Activated CD8-positive, alpha-beta T cell treated with anti-CD3 and anti-CD28 coated beads for 36 hours (primary cell): ENCODE data around the gene CEP170. TPM values are rescaled to one million over a fixed set of nuclear protein-coding genes. Genes with fewer than 3 reads are reported as not detected.
"Not testable (repeated sequence)": the region's sequence is repeated elsewhere in the genome, so short reads cannot be mapped to it uniquely, and the experiment has no call there.

Experiments
- ATAC-seq: fragments of 200-7000 bp; cut with Tn5 transposase; one replicate; pipeline ENCODE4 v1.10.0; 2021; ENCODE audit warnings: mild to moderate bottlenecking, moderate library complexity
- CTCF ChIA-PET: fragments of 350-600 bp; sonication (Branson Sonifier 250); formaldehyde crosslinking; loops from one replicate; lab custom pipeline; 2021; ENCODE audit warnings: antibody characterized with exemption; lab: Charles Lee
- POLR2A ChIA-PET: fragments of 350-600 bp; sonication (Branson Sonifier 250); formaldehyde crosslinking; loops from one replicate; lab custom pipeline; 2021; ENCODE audit warnings: antibody characterized with exemption; lab: Charles Lee
- DNase-seq: peaks from one replicate; pipeline ENCODE4 v3.0.0-alpha.2; 2020
- H3K27ac Mint-ChIP-seq: one replicate; pipeline ENCODE4 v1.8.0; 2021; ENCODE audit warnings: mild to moderate bottlenecking, mixed read lengths
- H3K27me3 Mint-ChIP-seq: one replicate; pipeline ENCODE4 v1.8.0; 2021; ENCODE audit warnings: mixed read lengths
- H3K36me3 Mint-ChIP-seq: one replicate; pipeline ENCODE4 v1.8.0; 2021; ENCODE audit warnings: low read depth, mixed read lengths
- H3K4me1 Mint-ChIP-seq: one replicate; pipeline ENCODE4 v1.8.0; 2021; ENCODE audit warnings: low read depth, mixed read lengths
- H3K4me3 Mint-ChIP-seq: one replicate; pipeline ENCODE4 v1.8.0; 2021; ENCODE audit warnings: mild to moderate bottlenecking, moderate library complexity, mixed read lengths
- H3K9me3 Mint-ChIP-seq: one replicate; pipeline ENCODE4 v1.8.0; 2021; ENCODE audit warnings: mixed read lengths
- CTCF ChIP-seq: fragments of 200-600 bp; IDR thresholded peaks from one replicate; pipeline ENCODE4 v1.8.0; 2022; ENCODE audit warnings: antibody characterized with exemption, mild to moderate bottlenecking
- intact Hi-C: fragments of 100-400 bp; cut with micrococcal nuclease; formaldehyde crosslinking; loops from one replicate; pipeline ENCODE4 v1.10.0; 2022
- total RNA-seq, 2 experiments: library from RNA; stranded (reverse); gene quantifications; one replicate each; pipeline ENCODE4 v1.2.3, GENCODE V29; 2021

The CEP170 gene
- total RNA-seq, 2 experiments from 2014 or later, result 37.5 to 45.7 TPM

GRCh38 chr1:243149120-243149519 lies 106.0 kb downstream of the CEP170 start:
- H3K27ac Mint-ChIP-seq, CTCF ChIA-PET: not testable (repeated sequence)

GRCh38 chr1:243147351-243147750 lies 107.7 kb downstream of the CEP170 start:
- H3K27ac Mint-ChIP-seq, result peak overlapping the region; percentile 32
- not testable (repeated sequence) for H3K9me3 Mint-ChIP-seq

More at GRCh38 chr1:243149120-243149519, 106.0 kb downstream of the CEP170 start:
- H3K36me3 Mint-ChIP-seq, H3K27me3 Mint-ChIP-seq, H3K9me3 Mint-ChIP-seq, ATAC-seq, intact Hi-C loops, H3K4me3 Mint-ChIP-seq, DNase-seq, POLR2A ChIA-PET, H3K4me1 Mint-ChIP-seq: not testable (repeated sequence)

GRCh38 chr1:243140498-243140897 lies 114.6 kb downstream of the CEP170 start:
- H3K4me1 Mint-ChIP-seq, H3K9me3 Mint-ChIP-seq, POLR2A ChIA-PET, CTCF ChIA-PET, H3K27me3 Mint-ChIP-seq, intact Hi-C loops, H3K4me3 Mint-ChIP-seq, DNase-seq, H3K27ac Mint-ChIP-seq, ATAC-seq: not testable (repeated sequence)
- peaks cover 10% of the 10 kb centered on the region for H3K36me3 Mint-ChIP-seq
- peak; percentile 14 for TF ChIP-seq CTCF

More at GRCh38 chr1:243147351-243147750, 107.7 kb downstream of the CEP170 start:
- POLR2A ChIA-PET, H3K27me3 Mint-ChIP-seq, DNase-seq, CTCF ChIA-PET, H3K4me1 Mint-ChIP-seq, H3K36me3 Mint-ChIP-seq, intact Hi-C loops, H3K4me3 Mint-ChIP-seq: not testable (repeated sequence)
- peak; percentile 53 for ATAC-seq

- H3K27ac Mint-ChIP-seq, POLR2A ChIA-PET, H3K9me3 Mint-ChIP-seq, DNase-seq, H3K4me3 Mint-ChIP-seq, H3K4me1 Mint-ChIP-seq, ATAC-seq, H3K36me3 Mint-ChIP-seq, CTCF ChIA-PET, H3K27me3 Mint-ChIP-seq, intact Hi-C loops: not testable (repeated sequence)
Observed at GRCh38 chr1:243122876-243123409, 132.1 kb downstream of the CEP170 start.

GRCh38 chr1:243121939-243122338 lies 133.1 kb downstream of the CEP170 start:
- CTCF ChIA-PET, intact Hi-C loops, H3K27ac Mint-ChIP-seq, H3K9me3 Mint-ChIP-seq, H3K4me3 Mint-ChIP-seq, DNase-seq, ATAC-seq, H3K36me3 Mint-ChIP-seq, H3K27me3 Mint-ChIP-seq, POLR2A ChIA-PET, H3K4me1 Mint-ChIP-seq: not testable (repeated sequence)

- intact Hi-C loops, H3K9me3 Mint-ChIP-seq: not testable (repeated sequence)
Observed at GRCh38 chr1:243118601-243119322, 136.3 kb downstream of the CEP170 start.

GRCh38 chr1:243116187-243116586 lies 138.9 kb downstream of the CEP170 start:
- intact Hi-C loops, H3K27ac Mint-ChIP-seq, POLR2A ChIA-PET, H3K36me3 Mint-ChIP-seq, H3K4me1 Mint-ChIP-seq, H3K27me3 Mint-ChIP-seq, DNase-seq, H3K9me3 Mint-ChIP-seq, H3K4me3 Mint-ChIP-seq, ATAC-seq, CTCF ChIA-PET: not testable (repeated sequence)

More at GRCh38 chr1:243118601-243119322, 136.3 kb downstream of the CEP170 start:
- H3K27ac Mint-ChIP-seq, H3K27me3 Mint-ChIP-seq, POLR2A ChIA-PET, ATAC-seq, CTCF ChIA-PET, DNase-seq, H3K4me1 Mint-ChIP-seq, H3K4me3 Mint-ChIP-seq, H3K36me3 Mint-ChIP-seq: not testable (repeated sequence)

GRCh38 chr1:243114769-243115168 lies 140.3 kb downstream of the CEP170 start:
- H3K36me3 Mint-ChIP-seq, DNase-seq, POLR2A ChIA-PET, intact Hi-C loops, CTCF ChIA-PET, ATAC-seq, H3K27ac Mint-ChIP-seq, H3K9me3 Mint-ChIP-seq, H3K27me3 Mint-ChIP-seq, H3K4me1 Mint-ChIP-seq, H3K4me3 Mint-ChIP-seq: not testable (repeated sequence)

- peak; percentile 72 for ATAC-seq
- DNase-seq, result peak; percentile 29
- H3K4me3 Mint-ChIP-seq, CTCF ChIA-PET, POLR2A ChIA-PET, H3K36me3 Mint-ChIP-seq, H3K9me3 Mint-ChIP-seq, H3K27ac Mint-ChIP-seq, H3K27me3 Mint-ChIP-seq, intact Hi-C loops, H3K4me1 Mint-ChIP-seq: not testable (repeated sequence)
Observed at GRCh38 chr1:243114059-243114713, 140.9 kb downstream of the CEP170 start.

GRCh38 chr1:243107171-243107570 lies 147.9 kb downstream of the CEP170 start:
- DNase-seq, H3K27ac Mint-ChIP-seq, H3K27me3 Mint-ChIP-seq, POLR2A ChIA-PET, CTCF ChIA-PET, intact Hi-C loops, H3K4me1 Mint-ChIP-seq, ATAC-seq, H3K36me3 Mint-ChIP-seq, H3K9me3 Mint-ChIP-seq, H3K4me3 Mint-ChIP-seq: not testable (repeated sequence)
